WTC11 (cell line): ENCODE results near the gene FOXD1. TPM values are rescaled to one million over a fixed set of nuclear protein-coding genes. Genes with fewer than 3 reads are reported as not detected.

Experiments
- ATAC-seq: fragments of 200-7000 bp; cut with Tn5 transposase; 2 replicates; pipeline ENCODE4 v1.10.0; 2021; ENCODE audit warnings: mild to moderate bottlenecking, moderate library complexity
- CTCF ChIA-PET: fragments of 300-600 bp; sonication (Branson Sonifier 250); formaldehyde crosslinking; loops from one replicate; lab custom pipeline; 2021; ENCODE audit warnings: antibody characterized with exemption; lab: Charles Lee
- POLR2A ChIA-PET: fragments of 350-600 bp; sonication (Branson Sonifier 250); formaldehyde crosslinking; loops from one replicate; lab custom pipeline; 2021; ENCODE audit warnings: antibody characterized with exemption; lab: Charles Lee
- DNase-seq: peaks from one replicate; pipeline ENCODE4 v3.0.0; 2021; ENCODE audit warnings: low spot score
- H3K27ac Mint-ChIP-seq: 2 replicates; pipeline ENCODE4 v1.8.0; 2021; ENCODE audit warnings: mixed read lengths
- H3K27me3 Mint-ChIP-seq: 2 replicates; pipeline ENCODE4 v1.8.0; 2021; ENCODE audit warnings: low read depth, mild to moderate bottlenecking, moderate library complexity, mixed read lengths
- H3K36me3 Mint-ChIP-seq: 2 replicates; pipeline ENCODE4 v1.8.0; 2021; ENCODE audit warnings: mixed read lengths
- H3K4me1 Mint-ChIP-seq: 2 replicates; pipeline ENCODE4 v1.8.0; 2022; ENCODE audit warnings: mixed read lengths
- H3K4me3 Mint-ChIP-seq: 2 replicates; pipeline ENCODE4 v1.8.0; 2021; ENCODE audit warnings: mild to moderate bottlenecking, moderate library complexity, mixed read lengths
- H3K9me3 Mint-ChIP-seq: 2 replicates; pipeline ENCODE4 v1.8.0; 2021; ENCODE audit warnings: mixed read lengths
- CREB1 ChIP-seq: sonication (generic); formaldehyde crosslinking; IDR thresholded peaks from 2 replicates; pipeline ENCODE4 v1.8.0; 2023; ENCODE audit warnings: mild to moderate bottlenecking, missing genetic modification reagents
- GRHL2 ChIP-seq: fragments of 250-450 bp; sonication (Bioruptor Pico); IDR thresholded peaks from 2 replicates; pipeline ENCODE4 v1.8.0; 2022; ENCODE audit warnings: mild to moderate bottlenecking, moderate library complexity; ENCODE audit not compliant: insufficient replicate concordance, severe bottlenecking
- MYBL2 ChIP-seq: sonication (generic); formaldehyde crosslinking; IDR thresholded peaks from 2 replicates; pipeline ENCODE4 v1.8.1; 2023; ENCODE audit warnings: mild to moderate bottlenecking, moderate library complexity, missing genetic modification reagents
- NFATC4 ChIP-seq: fragments of 250-450 bp; sonication (Bioruptor Pico); IDR thresholded peaks from 2 replicates; pipeline ENCODE4 v1.9.0; 2021; ENCODE audit warnings: mild to moderate bottlenecking
- NR1H2 ChIP-seq: sonication (generic); formaldehyde crosslinking; IDR thresholded peaks from 2 replicates; pipeline ENCODE4 v1.9.0; 2021; ENCODE audit warnings: mild to moderate bottlenecking, moderate library complexity, missing genetic modification reagents
- TEAD4 ChIP-seq: sonication (generic); formaldehyde crosslinking; IDR thresholded peaks from 2 replicates; pipeline ENCODE4 v1.8.0; 2022; ENCODE audit warnings: mild to moderate bottlenecking, missing genetic modification reagents
- ZNF263 ChIP-seq: sonication (generic); formaldehyde crosslinking; IDR thresholded peaks from 2 replicates; pipeline ENCODE4 v1.8.1; 2022; ENCODE audit warnings: low read depth, mild to moderate bottlenecking, moderate library complexity, missing genetic modification reagents
- total RNA-seq: library from RNA; stranded (reverse); gene quantifications from 3 replicates; pipeline ENCODE4 v1.2.3, GENCODE V29; 2021
- TF ChIP-seq, protein P1 (sequence below): sonication (generic); formaldehyde crosslinking; IDR thresholded peaks from 2 replicates; pipeline ENCODE4 v1.8.1; 2022; ENCODE audit warnings: missing genetic modification reagents, borderline replicate concordance
- TF ChIP-seq, protein P2 (sequence below): sonication (generic); formaldehyde crosslinking; IDR thresholded peaks from 2 replicates; pipeline ENCODE4 v1.8.1; 2023; ENCODE audit warnings: mild to moderate bottlenecking, missing genetic modification reagents, borderline replicate concordance
- TF ChIP-seq, protein P3 (sequence below): sonication (generic); formaldehyde crosslinking; IDR thresholded peaks from 2 replicates; pipeline ENCODE4 v1.8.1; 2023; ENCODE audit warnings: mild to moderate bottlenecking, missing genetic modification reagents
- TF ChIP-seq, protein P4 (sequence below): sonication (generic); formaldehyde crosslinking; IDR thresholded peaks from 2 replicates; pipeline ENCODE4 v1.8.0; 2023; ENCODE audit warnings: missing genetic modification reagents, mild to moderate bottlenecking, borderline replicate concordance
- TF ChIP-seq, protein P5 (sequence below): sonication (generic); formaldehyde crosslinking; IDR thresholded peaks from 2 replicates; pipeline ENCODE4 v1.8.0; 2022; ENCODE audit warnings: missing genetic modification reagents
- TF ChIP-seq, protein P6 (sequence below): sonication (generic); formaldehyde crosslinking; IDR thresholded peaks from 2 replicates; pipeline ENCODE4 v1.8.1; 2022; ENCODE audit warnings: low read depth, mild to moderate bottlenecking, moderate library complexity, missing genetic modification reagents, borderline replicate concordance

The FOXD1 gene
- total RNA-seq, 1 experiment from 2014 or later: 10.3 TPM

DNA sequence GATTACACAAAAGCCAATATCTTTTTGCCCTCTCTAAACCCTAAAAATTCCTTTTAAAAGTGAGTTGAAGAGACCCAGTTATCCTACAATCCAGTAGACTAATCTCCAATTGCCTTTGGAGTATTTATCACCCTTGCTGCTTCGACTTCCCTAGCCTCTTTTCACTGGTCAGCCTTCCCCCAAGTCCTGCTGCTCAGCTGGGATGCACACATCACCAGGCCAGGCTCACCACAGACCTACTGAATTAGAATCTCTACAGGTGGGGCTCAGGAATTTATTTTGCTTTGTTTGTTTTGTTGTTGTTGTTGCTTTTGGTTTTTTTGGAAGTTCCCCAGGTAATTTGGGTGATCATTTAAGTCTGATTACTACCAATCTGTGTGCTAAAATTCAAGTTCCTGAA is 11.6 kb upstream of the FOXD1 start:
- POLR2A ChIA-PET: no interaction called here
- peak; percentile 56; the same call in 1 of the 2 replicates for ATAC-seq
- DNase-seq: no peak
- CTCF ChIA-PET: interaction anchor here (1.1 to 1.6 kb wide), 3 partner anchors 9 to 244 kb away, joined by 3 to 6 read pairs (median 4); no protein-coding TSS in a partner anchor
- H3K27me3 Mint-ChIP-seq: no peaks in the 10 kb centered on the region; the same call in 1 of the 2 replicates
- H3K9me3 Mint-ChIP-seq: peaks cover 18% of the 10 kb centered on the region
- no peak for TF ChIP-seq NFATC4
- TF ChIP-seq CREB1: no peak
- TF ChIP-seq MYBL2: no peak
- TF ChIP-seq ZNF263 (CRISPR knock-in tag): no peak
- TF ChIP-seq, protein P1, sequence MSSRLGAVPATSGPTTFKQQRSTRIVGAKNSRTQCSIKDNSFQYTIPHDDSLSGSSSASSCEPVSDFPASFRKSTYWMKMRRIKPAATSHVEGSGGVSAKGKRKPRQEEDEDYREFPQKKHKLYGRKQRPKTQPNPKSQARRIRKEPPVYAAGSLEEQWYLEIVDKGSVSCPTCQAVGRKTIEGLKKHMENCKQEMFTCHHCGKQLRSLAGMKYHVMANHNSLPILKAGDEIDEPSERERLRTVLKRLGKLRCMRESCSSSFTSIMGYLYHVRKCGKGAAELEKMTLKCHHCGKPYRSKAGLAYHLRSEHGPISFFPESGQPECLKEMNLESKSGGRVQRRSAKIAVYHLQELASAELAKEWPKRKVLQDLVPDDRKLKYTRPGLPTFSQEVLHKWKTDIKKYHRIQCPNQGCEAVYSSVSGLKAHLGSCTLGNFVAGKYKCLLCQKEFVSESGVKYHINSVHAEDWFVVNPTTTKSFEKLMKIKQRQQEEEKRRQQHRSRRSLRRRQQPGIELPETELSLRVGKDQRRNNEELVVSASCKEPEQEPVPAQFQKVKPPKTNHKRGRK (CRISPR knock-in tag): no peak
- TF ChIP-seq, protein P2, sequence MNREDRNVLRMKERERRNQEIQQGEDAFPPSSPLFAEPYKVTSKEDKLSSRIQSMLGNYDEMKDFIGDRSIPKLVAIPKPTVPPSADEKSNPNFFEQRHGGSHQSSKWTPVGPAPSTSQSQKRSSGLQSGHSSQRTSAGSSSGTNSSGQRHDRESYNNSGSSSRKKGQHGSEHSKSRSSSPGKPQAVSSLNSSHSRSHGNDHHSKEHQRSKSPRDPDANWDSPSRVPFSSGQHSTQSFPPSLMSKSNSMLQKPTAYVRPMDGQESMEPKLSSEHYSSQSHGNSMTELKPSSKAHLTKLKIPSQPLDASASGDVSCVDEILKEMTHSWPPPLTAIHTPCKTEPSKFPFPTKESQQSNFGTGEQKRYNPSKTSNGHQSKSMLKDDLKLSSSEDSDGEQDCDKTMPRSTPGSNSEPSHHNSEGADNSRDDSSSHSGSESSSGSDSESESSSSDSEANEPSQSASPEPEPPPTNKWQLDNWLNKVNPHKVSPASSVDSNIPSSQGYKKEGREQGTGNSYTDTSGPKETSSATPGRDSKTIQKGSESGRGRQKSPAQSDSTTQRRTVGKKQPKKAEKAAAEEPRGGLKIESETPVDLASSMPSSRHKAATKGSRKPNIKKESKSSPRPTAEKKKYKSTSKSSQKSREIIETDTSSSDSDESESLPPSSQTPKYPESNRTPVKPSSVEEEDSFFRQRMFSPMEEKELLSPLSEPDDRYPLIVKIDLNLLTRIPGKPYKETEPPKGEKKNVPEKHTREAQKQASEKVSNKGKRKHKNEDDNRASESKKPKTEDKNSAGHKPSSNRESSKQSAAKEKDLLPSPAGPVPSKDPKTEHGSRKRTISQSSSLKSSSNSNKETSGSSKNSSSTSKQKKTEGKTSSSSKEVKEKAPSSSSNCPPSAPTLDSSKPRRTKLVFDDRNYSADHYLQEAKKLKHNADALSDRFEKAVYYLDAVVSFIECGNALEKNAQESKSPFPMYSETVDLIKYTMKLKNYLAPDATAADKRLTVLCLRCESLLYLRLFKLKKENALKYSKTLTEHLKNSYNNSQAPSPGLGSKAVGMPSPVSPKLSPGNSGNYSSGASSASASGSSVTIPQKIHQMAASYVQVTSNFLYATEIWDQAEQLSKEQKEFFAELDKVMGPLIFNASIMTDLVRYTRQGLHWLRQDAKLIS (CRISPR knock-in tag): no peak
- TF ChIP-seq, protein P3, sequence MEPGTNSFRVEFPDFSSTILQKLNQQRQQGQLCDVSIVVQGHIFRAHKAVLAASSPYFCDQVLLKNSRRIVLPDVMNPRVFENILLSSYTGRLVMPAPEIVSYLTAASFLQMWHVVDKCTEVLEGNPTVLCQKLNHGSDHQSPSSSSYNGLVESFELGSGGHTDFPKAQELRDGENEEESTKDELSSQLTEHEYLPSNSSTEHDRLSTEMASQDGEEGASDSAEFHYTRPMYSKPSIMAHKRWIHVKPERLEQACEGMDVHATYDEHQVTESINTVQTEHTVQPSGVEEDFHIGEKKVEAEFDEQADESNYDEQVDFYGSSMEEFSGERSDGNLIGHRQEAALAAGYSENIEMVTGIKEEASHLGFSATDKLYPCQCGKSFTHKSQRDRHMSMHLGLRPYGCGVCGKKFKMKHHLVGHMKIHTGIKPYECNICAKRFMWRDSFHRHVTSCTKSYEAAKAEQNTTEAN (CRISPR knock-in tag): no peak
- TF ChIP-seq, all 79 proteins: peak for 0
- no peak overlapping the region for H3K4me3 Mint-ChIP-seq
- peaks cover 5% of the 10 kb centered on the region for H3K36me3 Mint-ChIP-seq
- H3K27ac Mint-ChIP-seq: no peak overlapping the region
- H3K4me1 Mint-ChIP-seq: peaks cover 19% of the 10 kb centered on the region

DNA sequence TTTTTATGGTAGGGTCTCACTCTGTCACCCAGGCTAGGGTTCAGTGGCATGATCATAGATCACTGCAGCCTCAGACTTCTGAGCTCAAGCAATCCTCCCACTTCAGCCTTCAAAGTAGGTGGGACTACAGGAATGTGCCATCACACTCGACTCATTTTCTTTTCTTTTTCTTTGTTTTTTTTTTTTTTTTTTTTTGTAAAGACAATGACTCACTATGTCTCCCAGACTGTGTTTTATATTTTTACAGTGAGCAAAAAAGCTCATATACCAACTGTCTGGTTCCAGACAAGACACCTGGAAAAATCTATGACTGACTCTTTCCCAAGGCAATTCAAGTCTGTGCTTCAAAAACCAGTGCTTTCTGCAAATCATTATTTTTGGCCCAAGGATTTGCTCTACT is 10.8 kb upstream of the FOXD1 start:
- CTCF ChIA-PET: interaction anchor here (0.6 to 1.6 kb wide), 2 partner anchors 156 to 813 kb away, joined by 4 read pairs; no protein-coding TSS in a partner anchor
- H3K27ac Mint-ChIP-seq: no peak overlapping the region
- POLR2A ChIA-PET: no interaction called here
- no peak overlapping the region for H3K4me3 Mint-ChIP-seq
- ATAC-seq (no peak), DNase-seq (no peak)
- H3K4me1 Mint-ChIP-seq: peaks cover 17% of the 10 kb centered on the region
- peaks cover under 1% of the 10 kb centered on the region for H3K27me3 Mint-ChIP-seq
- peaks cover 18% of the 10 kb centered on the region for H3K9me3 Mint-ChIP-seq
- H3K36me3 Mint-ChIP-seq: peaks cover 5% of the 10 kb centered on the region
- TF ChIP-seq, protein P4, sequence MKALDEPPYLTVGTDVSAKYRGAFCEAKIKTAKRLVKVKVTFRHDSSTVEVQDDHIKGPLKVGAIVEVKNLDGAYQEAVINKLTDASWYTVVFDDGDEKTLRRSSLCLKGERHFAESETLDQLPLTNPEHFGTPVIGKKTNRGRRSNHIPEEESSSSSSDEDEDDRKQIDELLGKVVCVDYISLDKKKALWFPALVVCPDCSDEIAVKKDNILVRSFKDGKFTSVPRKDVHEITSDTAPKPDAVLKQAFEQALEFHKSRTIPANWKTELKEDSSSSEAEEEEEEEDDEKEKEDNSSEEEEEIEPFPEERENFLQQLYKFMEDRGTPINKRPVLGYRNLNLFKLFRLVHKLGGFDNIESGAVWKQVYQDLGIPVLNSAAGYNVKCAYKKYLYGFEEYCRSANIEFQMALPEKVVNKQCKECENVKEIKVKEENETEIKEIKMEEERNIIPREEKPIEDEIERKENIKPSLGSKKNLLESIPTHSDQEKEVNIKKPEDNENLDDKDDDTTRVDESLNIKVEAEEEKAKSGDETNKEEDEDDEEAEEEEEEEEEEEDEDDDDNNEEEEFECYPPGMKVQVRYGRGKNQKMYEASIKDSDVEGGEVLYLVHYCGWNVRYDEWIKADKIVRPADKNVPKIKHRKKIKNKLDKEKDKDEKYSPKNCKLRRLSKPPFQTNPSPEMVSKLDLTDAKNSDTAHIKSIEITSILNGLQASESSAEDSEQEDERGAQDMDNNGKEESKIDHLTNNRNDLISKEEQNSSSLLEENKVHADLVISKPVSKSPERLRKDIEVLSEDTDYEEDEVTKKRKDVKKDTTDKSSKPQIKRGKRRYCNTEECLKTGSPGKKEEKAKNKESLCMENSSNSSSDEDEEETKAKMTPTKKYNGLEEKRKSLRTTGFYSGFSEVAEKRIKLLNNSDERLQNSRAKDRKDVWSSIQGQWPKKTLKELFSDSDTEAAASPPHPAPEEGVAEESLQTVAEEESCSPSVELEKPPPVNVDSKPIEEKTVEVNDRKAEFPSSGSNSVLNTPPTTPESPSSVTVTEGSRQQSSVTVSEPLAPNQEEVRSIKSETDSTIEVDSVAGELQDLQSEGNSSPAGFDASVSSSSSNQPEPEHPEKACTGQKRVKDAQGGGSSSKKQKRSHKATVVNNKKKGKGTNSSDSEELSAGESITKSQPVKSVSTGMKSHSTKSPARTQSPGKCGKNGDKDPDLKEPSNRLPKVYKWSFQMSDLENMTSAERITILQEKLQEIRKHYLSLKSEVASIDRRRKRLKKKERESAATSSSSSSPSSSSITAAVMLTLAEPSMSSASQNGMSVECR (CRISPR knock-in tag): no peak
- no peak for TF ChIP-seq NR1H2 (CRISPR knock-in tag)
- TF ChIP-seq, protein P5, sequence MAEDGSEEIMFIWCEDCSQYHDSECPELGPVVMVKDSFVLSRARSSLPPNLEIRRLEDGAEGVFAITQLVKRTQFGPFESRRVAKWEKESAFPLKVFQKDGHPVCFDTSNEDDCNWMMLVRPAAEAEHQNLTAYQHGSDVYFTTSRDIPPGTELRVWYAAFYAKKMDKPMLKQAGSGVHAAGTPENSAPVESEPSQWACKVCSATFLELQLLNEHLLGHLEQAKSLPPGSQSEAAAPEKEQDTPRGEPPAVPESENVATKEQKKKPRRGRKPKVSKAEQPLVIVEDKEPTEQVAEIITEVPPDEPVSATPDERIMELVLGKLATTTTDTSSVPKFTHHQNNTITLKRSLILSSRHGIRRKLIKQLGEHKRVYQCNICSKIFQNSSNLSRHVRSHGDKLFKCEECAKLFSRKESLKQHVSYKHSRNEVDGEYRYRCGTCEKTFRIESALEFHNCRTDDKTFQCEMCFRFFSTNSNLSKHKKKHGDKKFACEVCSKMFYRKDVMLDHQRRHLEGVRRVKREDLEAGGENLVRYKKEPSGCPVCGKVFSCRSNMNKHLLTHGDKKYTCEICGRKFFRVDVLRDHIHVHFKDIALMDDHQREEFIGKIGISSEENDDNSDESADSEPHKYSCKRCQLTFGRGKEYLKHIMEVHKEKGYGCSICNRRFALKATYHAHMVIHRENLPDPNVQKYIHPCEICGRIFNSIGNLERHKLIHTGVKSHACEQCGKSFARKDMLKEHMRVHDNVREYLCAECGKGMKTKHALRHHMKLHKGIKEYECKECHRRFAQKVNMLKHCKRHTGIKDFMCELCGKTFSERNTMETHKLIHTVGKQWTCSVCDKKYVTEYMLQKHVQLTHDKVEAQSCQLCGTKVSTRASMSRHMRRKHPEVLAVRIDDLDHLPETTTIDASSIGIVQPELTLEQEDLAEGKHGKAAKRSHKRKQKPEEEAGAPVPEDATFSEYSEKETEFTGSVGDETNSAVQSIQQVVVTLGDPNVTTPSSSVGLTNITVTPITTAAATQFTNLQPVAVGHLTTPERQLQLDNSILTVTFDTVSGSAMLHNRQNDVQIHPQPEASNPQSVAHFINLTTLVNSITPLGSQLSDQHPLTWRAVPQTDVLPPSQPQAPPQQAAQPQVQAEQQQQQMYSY (CRISPR knock-in tag): no peak
- TF ChIP-seq, protein P6, sequence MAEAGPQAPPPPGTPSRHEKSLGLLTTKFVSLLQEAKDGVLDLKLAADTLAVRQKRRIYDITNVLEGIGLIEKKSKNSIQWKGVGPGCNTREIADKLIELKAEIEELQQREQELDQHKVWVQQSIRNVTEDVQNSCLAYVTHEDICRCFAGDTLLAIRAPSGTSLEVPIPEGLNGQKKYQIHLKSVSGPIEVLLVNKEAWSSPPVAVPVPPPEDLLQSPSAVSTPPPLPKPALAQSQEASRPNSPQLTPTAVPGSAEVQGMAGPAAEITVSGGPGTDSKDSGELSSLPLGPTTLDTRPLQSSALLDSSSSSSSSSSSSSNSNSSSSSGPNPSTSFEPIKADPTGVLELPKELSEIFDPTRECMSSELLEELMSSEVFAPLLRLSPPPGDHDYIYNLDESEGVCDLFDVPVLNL (CRISPR knock-in tag): no peak
- TF ChIP-seq TEAD4 (CRISPR knock-in tag): no peak
- no peak for TF ChIP-seq GRHL2 (CRISPR knock-in tag)
- TF ChIP-seq, protein P2 (CRISPR knock-in tag): no peak
